Measurements from ENCODE around the gene CNDP1.

Gene CNDP1

GRCh38 chr18:74512321-74513053, 21.8 kb upstream of the CNDP1 start:
- TF ChIP-seq TAF1 (IDR thresholded peaks at IDR 0.05; ENCODE audit: borderline replicate concordance, insufficient read depth, low read length) (no peak), FOXP2 (optimal IDR thresholded peaks at IDR 0.05; ENCODE audit: borderline replicate concordance, extremely low read depth, extremely low read length, insufficient read depth) (no peak), SIN3A (IDR thresholded peaks at IDR 0.05; ENCODE audit: borderline replicate concordance, insufficient read depth, low read length) (no peak), POLR2AphosphoS5 (IDR thresholded peaks at IDR 0.05; ENCODE audit: low read depth, low read length) (no peak)
- TF ChIP-seq, protein P1, sequence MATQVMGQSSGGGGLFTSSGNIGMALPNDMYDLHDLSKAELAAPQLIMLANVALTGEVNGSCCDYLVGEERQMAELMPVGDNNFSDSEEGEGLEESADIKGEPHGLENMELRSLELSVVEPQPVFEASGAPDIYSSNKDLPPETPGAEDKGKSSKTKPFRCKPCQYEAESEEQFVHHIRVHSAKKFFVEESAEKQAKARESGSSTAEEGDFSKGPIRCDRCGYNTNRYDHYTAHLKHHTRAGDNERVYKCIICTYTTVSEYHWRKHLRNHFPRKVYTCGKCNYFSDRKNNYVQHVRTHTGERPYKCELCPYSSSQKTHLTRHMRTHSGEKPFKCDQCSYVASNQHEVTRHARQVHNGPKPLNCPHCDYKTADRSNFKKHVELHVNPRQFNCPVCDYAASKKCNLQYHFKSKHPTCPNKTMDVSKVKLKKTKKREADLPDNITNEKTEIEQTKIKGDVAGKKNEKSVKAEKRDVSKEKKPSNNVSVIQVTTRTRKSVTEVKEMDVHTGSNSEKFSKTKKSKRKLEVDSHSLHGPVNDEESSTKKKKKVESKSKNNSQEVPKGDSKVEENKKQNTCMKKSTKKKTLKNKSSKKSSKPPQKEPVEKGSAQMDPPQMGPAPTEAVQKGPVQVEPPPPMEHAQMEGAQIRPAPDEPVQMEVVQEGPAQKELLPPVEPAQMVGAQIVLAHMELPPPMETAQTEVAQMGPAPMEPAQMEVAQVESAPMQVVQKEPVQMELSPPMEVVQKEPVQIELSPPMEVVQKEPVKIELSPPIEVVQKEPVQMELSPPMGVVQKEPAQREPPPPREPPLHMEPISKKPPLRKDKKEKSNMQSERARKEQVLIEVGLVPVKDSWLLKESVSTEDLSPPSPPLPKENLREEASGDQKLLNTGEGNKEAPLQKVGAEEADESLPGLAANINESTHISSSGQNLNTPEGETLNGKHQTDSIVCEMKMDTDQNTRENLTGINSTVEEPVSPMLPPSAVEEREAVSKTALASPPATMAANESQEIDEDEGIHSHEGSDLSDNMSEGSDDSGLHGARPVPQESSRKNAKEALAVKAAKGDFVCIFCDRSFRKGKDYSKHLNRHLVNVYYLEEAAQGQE (IDR thresholded peaks at IDR 0.05; ENCODE audit: insufficient read depth in 1 of 2, low read depth in 2 of 2, low read length in 2 of 2), result no peak

DNA sequence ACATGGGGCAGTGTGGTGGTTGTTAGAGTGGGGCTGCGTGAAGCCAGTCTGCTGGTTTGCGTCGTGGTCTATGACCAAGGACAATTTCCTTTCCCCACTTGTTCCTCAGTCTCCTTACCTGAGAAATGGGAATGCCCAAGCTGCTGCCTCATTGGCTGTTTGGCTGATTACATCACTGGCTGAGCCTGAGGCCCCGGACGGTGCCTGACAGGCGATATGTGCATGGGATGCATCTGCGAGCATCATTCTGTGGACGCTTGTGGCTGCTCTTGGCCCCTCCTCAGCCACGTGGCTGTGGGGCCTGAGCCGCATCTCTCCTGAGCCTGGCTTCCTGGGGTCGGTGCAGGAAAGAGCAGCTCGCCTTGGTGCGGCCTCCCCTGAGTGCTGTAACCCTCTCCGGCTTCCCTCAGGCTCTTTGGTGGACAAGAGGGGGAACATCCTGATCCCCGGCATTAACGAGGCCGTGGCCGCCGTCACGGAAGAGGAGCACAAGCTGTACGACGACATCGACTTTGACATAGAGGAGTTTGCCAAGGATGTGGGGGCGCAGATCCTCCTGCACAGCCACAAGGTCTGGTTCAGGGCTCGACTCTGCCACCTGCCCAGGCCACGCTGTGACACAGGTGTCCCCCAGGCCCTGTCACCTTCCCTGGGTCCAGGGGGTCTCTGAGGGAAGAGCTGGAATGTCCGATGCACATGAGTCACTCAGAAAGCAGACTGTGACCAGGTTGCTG, 21.0 kb upstream of the CNDP1 start:
- TF ChIP-seq TAF1 (IDR thresholded peaks at IDR 0.05; ENCODE audit: borderline replicate concordance, insufficient read depth, low read length) (no peak), SIN3A (IDR thresholded peaks at IDR 0.05; ENCODE audit: borderline replicate concordance, insufficient read depth, low read length) (no peak), POLR2AphosphoS5 (IDR thresholded peaks at IDR 0.05; ENCODE audit: low read depth, low read length) (no peak), FOXP2 (optimal IDR thresholded peaks at IDR 0.05; ENCODE audit: borderline replicate concordance, extremely low read depth, extremely low read length, insufficient read depth) (no peak)
- TF ChIP-seq, protein P1 (IDR thresholded peaks at IDR 0.05; ENCODE audit: insufficient read depth in 1 of 2, low read depth in 2 of 2, low read length in 2 of 2), result no peak

GRCh38 chr18:74513883-74514205, 20.5 kb upstream of the CNDP1 start:
- no peak for TF ChIP-seq POLR2AphosphoS5 (IDR thresholded peaks at IDR 0.05; ENCODE audit: low read depth, low read length)
- TF ChIP-seq SIN3A (IDR thresholded peaks at IDR 0.05; ENCODE audit: borderline replicate concordance, insufficient read depth, low read length), result no peak
- no peak for TF ChIP-seq TAF1 (IDR thresholded peaks at IDR 0.05; ENCODE audit: borderline replicate concordance, insufficient read depth, low read length)
- no peak for TF ChIP-seq FOXP2 (optimal IDR thresholded peaks at IDR 0.05; ENCODE audit: borderline replicate concordance, extremely low read depth, extremely low read length, insufficient read depth)
- TF ChIP-seq, protein P1 (IDR thresholded peaks at IDR 0.05; ENCODE audit: insufficient read depth in 1 of 2, low read depth in 2 of 2, low read length in 2 of 2), result no peak

DNA sequence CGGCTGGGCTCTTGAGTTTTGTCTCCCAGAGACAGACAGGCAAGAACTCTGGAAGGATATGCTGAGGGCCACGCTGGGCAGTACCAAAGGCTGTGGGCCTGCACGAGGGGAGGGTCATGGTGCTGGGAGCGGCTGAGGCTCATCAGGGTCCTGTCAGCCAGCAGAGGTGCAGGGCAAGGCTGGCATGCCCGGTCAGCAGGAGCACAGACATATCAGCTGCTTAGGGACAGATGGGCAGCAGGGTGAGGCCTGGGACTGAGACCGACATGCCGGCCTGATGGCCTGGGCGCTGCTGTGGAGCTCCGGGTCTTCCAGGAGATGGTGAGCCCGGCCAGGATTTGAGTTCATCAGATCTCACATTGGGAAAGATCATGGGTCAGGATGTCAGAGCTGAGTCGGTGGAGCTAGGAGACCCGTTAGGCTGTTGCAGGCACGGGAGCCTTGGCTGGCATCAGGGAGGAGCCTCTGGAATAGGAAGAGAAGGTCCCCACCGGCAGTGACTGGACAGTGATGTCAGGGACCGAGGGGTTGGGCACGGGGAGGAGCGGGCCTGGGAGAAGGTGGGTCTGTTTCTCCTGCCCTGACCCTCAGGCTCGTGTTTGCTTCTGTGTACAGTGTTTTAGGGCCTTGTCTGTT, 19.3 kb upstream of the CNDP1 start:
- TF ChIP-seq, protein P1 (IDR thresholded peaks at IDR 0.05; ENCODE audit: insufficient read depth in 1 of 2, low read depth in 2 of 2, low read length in 2 of 2), result no peak
- no peak for TF ChIP-seq TAF1 (IDR thresholded peaks at IDR 0.05; ENCODE audit: borderline replicate concordance, insufficient read depth, low read length)
- TF ChIP-seq FOXP2 (optimal IDR thresholded peaks at IDR 0.05; ENCODE audit: borderline replicate concordance, extremely low read depth, extremely low read length, insufficient read depth), result no peak
- TF ChIP-seq POLR2AphosphoS5 (IDR thresholded peaks at IDR 0.05; ENCODE audit: low read depth, low read length), result no peak
- no peak for TF ChIP-seq SIN3A (IDR thresholded peaks at IDR 0.05; ENCODE audit: borderline replicate concordance, insufficient read depth, low read length)

Measured in PFSK-1 (cell line).